ENCODE data around the gene SEPTIN7. TPM values are rescaled to one million over a fixed set of nuclear protein-coding genes. Genes with fewer than 3 reads are reported as not detected.
A peak's percentile ranks its signal among the peaks of the same experiment; 100 is the strongest.

Gene SEPTIN7
- total RNA-seq, 2 experiments from 2014 or later: 231 to 235 TPM

DNA sequence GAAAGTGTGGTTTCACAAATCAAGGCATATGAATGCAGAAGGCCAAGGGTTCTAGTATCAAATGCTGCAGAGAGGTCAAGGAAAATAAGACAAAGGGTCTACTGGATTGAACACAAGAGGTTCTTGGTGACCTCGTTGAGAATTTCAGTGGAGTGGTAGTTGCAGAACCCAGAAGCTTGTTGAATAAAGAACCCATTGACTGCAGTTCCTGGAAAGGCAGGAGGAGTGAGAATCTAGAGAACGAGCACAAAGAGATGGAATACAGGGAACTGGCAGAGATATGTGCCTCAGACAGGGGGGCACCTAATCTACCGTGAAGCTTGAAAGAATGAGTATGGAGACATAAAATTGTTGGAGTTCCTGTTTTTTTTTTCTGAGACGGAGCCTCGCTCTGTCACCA lies 3.5 kb upstream of the SEPTIN7 start:
- POLR2A ChIA-PET: interaction anchor here (1.5 kb wide), 1 partner anchor 17 kb away, joined by 5 read pairs; no protein-coding TSS in a partner anchor
- H3K27me3 Mint-ChIP-seq: no peaks in the 10 kb centered on the region
- peaks cover 3% of the 10 kb centered on the region for H3K4me1 Mint-ChIP-seq (ENCODE audit: low read depth)
- no peak overlapping the region for H3K4me3 Mint-ChIP-seq
- ATAC-seq (no peak), DNase-seq (no peak)
- intact Hi-C loops (cut with micrococcal nuclease): no loop called here
- H3K36me3 Mint-ChIP-seq (ENCODE audit: low read depth): peaks cover 2% of the 10 kb centered on the region
- no peaks in the 10 kb centered on the region for H3K9me3 Mint-ChIP-seq
- no peak overlapping the region for H3K27ac Mint-ChIP-seq
- TF ChIP-seq, protein P1, sequence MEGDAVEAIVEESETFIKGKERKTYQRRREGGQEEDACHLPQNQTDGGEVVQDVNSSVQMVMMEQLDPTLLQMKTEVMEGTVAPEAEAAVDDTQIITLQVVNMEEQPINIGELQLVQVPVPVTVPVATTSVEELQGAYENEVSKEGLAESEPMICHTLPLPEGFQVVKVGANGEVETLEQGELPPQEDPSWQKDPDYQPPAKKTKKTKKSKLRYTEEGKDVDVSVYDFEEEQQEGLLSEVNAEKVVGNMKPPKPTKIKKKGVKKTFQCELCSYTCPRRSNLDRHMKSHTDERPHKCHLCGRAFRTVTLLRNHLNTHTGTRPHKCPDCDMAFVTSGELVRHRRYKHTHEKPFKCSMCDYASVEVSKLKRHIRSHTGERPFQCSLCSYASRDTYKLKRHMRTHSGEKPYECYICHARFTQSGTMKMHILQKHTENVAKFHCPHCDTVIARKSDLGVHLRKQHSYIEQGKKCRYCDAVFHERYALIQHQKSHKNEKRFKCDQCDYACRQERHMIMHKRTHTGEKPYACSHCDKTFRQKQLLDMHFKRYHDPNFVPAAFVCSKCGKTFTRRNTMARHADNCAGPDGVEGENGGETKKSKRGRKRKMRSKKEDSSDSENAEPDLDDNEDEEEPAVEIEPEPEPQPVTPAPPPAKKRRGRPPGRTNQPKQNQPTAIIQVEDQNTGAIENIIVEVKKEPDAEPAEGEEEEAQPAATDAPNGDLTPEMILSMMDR (IDR thresholded peaks at IDR 0.05): no peak
- CTCF ChIA-PET: no interaction called here

- DNase-seq (peak; percentile 88), ATAC-seq (peak; percentile 58)
- intact Hi-C loops (cut with micrococcal nuclease): loop anchor here (5.0 kb wide), 3 partner anchors 73 to 108 kb away; no protein-coding TSS in a partner anchor
- no peaks in the 10 kb centered on the region for H3K27me3 Mint-ChIP-seq
- H3K9me3 Mint-ChIP-seq: no peaks in the 10 kb centered on the region
- H3K4me3 Mint-ChIP-seq: peak overlapping the region; percentile 98
- peak overlapping the region; percentile 99 for H3K27ac Mint-ChIP-seq
- H3K4me1 Mint-ChIP-seq (ENCODE audit: low read depth): peaks cover 29% of the 10 kb centered on the region
- ChIA-PET CTCF (interaction anchor here (0.6 to 2.8 kb wide), 17 partner anchors 19 to 176 kb away, joined by 3 to 8 read pairs (median 4); no protein-coding TSS in a partner anchor), POLR2A (interaction anchor here (0.7 to 6.8 kb wide), 23 partner anchors 9 to 489 kb away, joined by 3 to 65 read pairs (median 5); partner anchors contain the start of gene HERPUD2)
- TF ChIP-seq, protein P1 (IDR thresholded peaks at IDR 0.05): no peak
- H3K36me3 Mint-ChIP-seq (ENCODE audit: low read depth): peaks cover 19% of the 10 kb centered on the region
Measured at GRCh38 chr7:35799846-35800717, 775 bp upstream of the SEPTIN7 start.

GRCh38 chr7:35801392-35802101 lies 690 bp downstream of the SEPTIN7 start:
- ChIA-PET CTCF (interaction anchor here (0.7 to 2.8 kb wide), 15 partner anchors 13 to 108 kb away, joined by 3 to 8 read pairs (median 4); no protein-coding TSS in a partner anchor), POLR2A (interaction anchor here (0.6 to 6.8 kb wide), 26 partner anchors 10 to 923 kb away, joined by 3 to 65 read pairs (median 5); partner anchors contain the start of genes AOAH and HERPUD2)
- peak; percentile 33 for ATAC-seq
- Mint-ChIP-seq H3K9me3 (no peaks in the 10 kb centered on the region), H3K27me3 (no peaks in the 10 kb centered on the region), H3K4me3 (peak overlapping the region; percentile 98), H3K27ac (peak overlapping the region; percentile 99), H3K4me1 (ENCODE audit: low read depth) (peaks cover 41% of the 10 kb centered on the region), H3K36me3 (ENCODE audit: low read depth) (peaks cover 27% of the 10 kb centered on the region)
- intact Hi-C loops (cut with micrococcal nuclease): loop anchor here (5.0 kb wide), 3 partner anchors 74 to 109 kb away; no protein-coding TSS in a partner anchor
- TF ChIP-seq, protein P1 (IDR thresholded peaks at IDR 0.05): peak; percentile 27
- peak; percentile 79 for DNase-seq

DNA sequence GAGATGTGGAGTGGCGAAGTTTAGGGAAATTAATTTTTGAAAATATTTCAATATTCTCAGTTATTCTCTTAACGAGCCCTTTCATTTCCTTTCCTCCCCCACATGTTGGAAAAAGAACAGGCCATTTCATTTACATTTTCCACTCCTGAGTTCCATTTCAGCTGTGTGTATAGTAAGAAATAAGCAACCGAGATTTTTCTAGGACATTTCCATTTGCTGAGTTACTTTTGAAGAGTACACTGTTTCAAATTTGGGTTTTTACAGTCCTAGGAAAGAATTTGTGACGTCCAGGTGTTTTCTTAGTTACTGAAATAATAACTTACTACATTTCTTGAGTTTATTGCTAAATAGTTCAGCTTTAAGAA lies 1.2 kb downstream of the SEPTIN7 start:
- intact Hi-C loops (cut with micrococcal nuclease): loop anchor here (5.0 kb wide), 3 partner anchors 75 to 110 kb away; no protein-coding TSS in a partner anchor
- DNase-seq (no peak), ATAC-seq (no peak)
- TF ChIP-seq, protein P1 (IDR thresholded peaks at IDR 0.05): peak; percentile 6
- Mint-ChIP-seq H3K9me3 (no peaks in the 10 kb centered on the region), H3K4me1 (ENCODE audit: low read depth) (peaks cover 45% of the 10 kb centered on the region), H3K4me3 (peak overlapping the region; percentile 98), H3K36me3 (ENCODE audit: low read depth) (peaks cover 27% of the 10 kb centered on the region), H3K27me3 (no peaks in the 10 kb centered on the region), H3K27ac (peak overlapping the region; percentile 99)
- ChIA-PET CTCF (interaction anchor here (1.0 to 2.8 kb wide), 5 partner anchors 12 to 92 kb away, joined by 3 to 8 read pairs (median 3); no protein-coding TSS in a partner anchor), POLR2A (interaction anchor here (0.6 to 6.8 kb wide), 8 partner anchors 9 to 116 kb away, joined by 3 to 65 read pairs (median 11); partner anchors contain the start of gene HERPUD2)

Measured in activated CD8-positive, alpha-beta T cell treated with anti-CD3 and anti-CD28 coated beads for 36 hours (primary cell).